Spleen (tissue), 7 donors: ENCODE measurements around the gene DNM2.

Source experiments
- POLR2A ChIP-seq, 3 donors: fragments of 450-650 bp; IDR thresholded peaks; one replicate each; pipeline ENCODE4 v1.5.1; 2017; ENCODE audit warnings: antibody characterized with exemption in 3 of 3, mild to moderate bottlenecking in 1 of 3
- POLR2AphosphoS5 ChIP-seq, 3 donors: sonication (generic); formaldehyde crosslinking; IDR thresholded peaks; one replicate each; pipeline ENCODE4 v1.5.1; 2017; ENCODE audit warnings: antibody characterized with exemption in 3 of 3
- TF ChIP-seq, protein P1 (sequence below), 11 experiments: fragments of 200-600 bp in 7 of 11; fragments of 450-650 bp in 4 of 11; sonication (generic) in 4 of 11; IDR thresholded peaks in 8 of 11; conservative IDR thresholded peaks in 3 of 11; 1 replicate in 7 of 11; 2 replicates in 4 of 11; pipeline versions ENCODE4 v1.4.0 to v1.8.0; 2016 to 2021; ENCODE audit warnings: antibody characterized with exemption in 11 of 11, inconsistent platforms in 4 of 11, mild to moderate bottlenecking in 1 of 11
- donor health status: DM: no; HTN: no; CAD: no; lungs with moderate emphysema.
- donor health status: DM: no; HTN: no; CAD: no.
- donor health status: DM: no; HTN: no; CAD: no.

- TF ChIP-seq, protein P1, sequence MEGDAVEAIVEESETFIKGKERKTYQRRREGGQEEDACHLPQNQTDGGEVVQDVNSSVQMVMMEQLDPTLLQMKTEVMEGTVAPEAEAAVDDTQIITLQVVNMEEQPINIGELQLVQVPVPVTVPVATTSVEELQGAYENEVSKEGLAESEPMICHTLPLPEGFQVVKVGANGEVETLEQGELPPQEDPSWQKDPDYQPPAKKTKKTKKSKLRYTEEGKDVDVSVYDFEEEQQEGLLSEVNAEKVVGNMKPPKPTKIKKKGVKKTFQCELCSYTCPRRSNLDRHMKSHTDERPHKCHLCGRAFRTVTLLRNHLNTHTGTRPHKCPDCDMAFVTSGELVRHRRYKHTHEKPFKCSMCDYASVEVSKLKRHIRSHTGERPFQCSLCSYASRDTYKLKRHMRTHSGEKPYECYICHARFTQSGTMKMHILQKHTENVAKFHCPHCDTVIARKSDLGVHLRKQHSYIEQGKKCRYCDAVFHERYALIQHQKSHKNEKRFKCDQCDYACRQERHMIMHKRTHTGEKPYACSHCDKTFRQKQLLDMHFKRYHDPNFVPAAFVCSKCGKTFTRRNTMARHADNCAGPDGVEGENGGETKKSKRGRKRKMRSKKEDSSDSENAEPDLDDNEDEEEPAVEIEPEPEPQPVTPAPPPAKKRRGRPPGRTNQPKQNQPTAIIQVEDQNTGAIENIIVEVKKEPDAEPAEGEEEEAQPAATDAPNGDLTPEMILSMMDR (IDR thresholded peaks at IDR 0.05 in 8 of 11, conservative IDR thresholded peaks at IDR 0.05 in 3 of 11), result no peak
- TF ChIP-seq POLR2AphosphoS5 (IDR thresholded peaks at IDR 0.05) (peak in 1 of 3 donors; percentile 8), POLR2A (IDR thresholded peaks at IDR 0.05) (no peak)
Observed at GRCh38 chr19:10690341-10690781, 27.5 kb upstream of the DNM2 start.
